DND-41 (cell line): ENCODE data around the gene FOSL1.

Source experiments
- ATAC-seq: fragments of 200-7000 bp; cut with Tn5 transposase; 3 replicates; pipeline ENCODE4 v1.9.1; 2021; ENCODE audit warnings: low read depth; ENCODE audit not compliant: insufficient read depth
- DNase-seq: peaks from one replicate; pipeline ENCODE4 v3.0.0-alpha.2; 2020
- H2AFZ ChIP-seq: 2 replicates; pipeline ENCODE4 v1.6.0; 2012; ENCODE audit warnings: low read depth, low read length
- H3K27ac ChIP-seq: 2 replicates; pipeline ENCODE4 v1.5.1; 2012; ENCODE audit warnings: low read length, inconsistent platforms
- H3K27me3 ChIP-seq: fragments of 200-600 bp; sonication (generic); 2 replicates; pipeline ENCODE4 v1.6.0; 2012; ENCODE audit warnings: low read length, mild to moderate bottlenecking, inconsistent platforms; ENCODE audit not compliant: insufficient read depth, poor library complexity
- H3K36me3 ChIP-seq: 2 replicates; pipeline ENCODE4 v1.5.1; 2012; ENCODE audit warnings: low read length, inconsistent platforms; ENCODE audit not compliant: insufficient read depth
- H3K4me1 ChIP-seq: 2 replicates; pipeline ENCODE4 v1.5.1; 2012; ENCODE audit warnings: mild to moderate bottlenecking, low read length; ENCODE audit not compliant: insufficient read depth
- H3K4me2 ChIP-seq: 2 replicates; pipeline ENCODE4 v1.6.0; 2012; ENCODE audit warnings: mild to moderate bottlenecking, moderate library complexity, low read length, inconsistent platforms; ENCODE audit not compliant: insufficient read depth
- H3K4me3 ChIP-seq, 2 experiments: fragments of 200-600 bp in 1 of 2; shearing (Covaris generic) in 1 of 2; 2 replicates each; pipeline ENCODE4 v1.5.1; 2012 to 2016; ENCODE audit warnings: inconsistent platforms in 2 of 2, low read length in 2 of 2, mild to moderate bottlenecking in 2 of 2, low read depth in 1 of 2, moderate library complexity in 1 of 2
- H3K79me2 ChIP-seq: 2 replicates; pipeline ENCODE4 v1.6.0; 2012; ENCODE audit warnings: low read length, inconsistent platforms; ENCODE audit not compliant: insufficient read depth
- H3K9ac ChIP-seq: 2 replicates; pipeline ENCODE4 v1.6.0; 2012; ENCODE audit warnings: low read depth, mild to moderate bottlenecking, inconsistent platforms, low read length, moderate library complexity
- H3K9me3 ChIP-seq: 2 replicates; pipeline ENCODE4 v1.5.1; 2012; ENCODE audit warnings: low read length, moderate library complexity, mild to moderate bottlenecking, inconsistent platforms; ENCODE audit not compliant: insufficient read depth, severe bottlenecking
- H4K20me1 ChIP-seq: 2 replicates; pipeline ENCODE4 v1.6.0; 2012; ENCODE audit warnings: low read length; ENCODE audit not compliant: insufficient read depth
- CTCF ChIP-seq: IDR thresholded peaks from 2 replicates; pipeline ENCODE4 v1.5.1; 2012; ENCODE audit warnings: borderline replicate concordance, low read length, moderate library complexity, mild to moderate bottlenecking; ENCODE audit not compliant: poor library complexity, severe bottlenecking; ENCODE audit errors: extremely low read depth
- EZH2 ChIP-seq: IDR thresholded peaks from 3 replicates; pipeline ENCODE4 v1.6.1; 2012; ENCODE audit warnings: borderline replicate concordance, low read depth, mild to moderate bottlenecking, moderate library complexity, low read length, inconsistent platforms; ENCODE audit not compliant: severe bottlenecking

FOSL1 gene

GRCh38 chr11:65871811-65872548 is 28.2 kb downstream of the FOSL1 start:
- Histone ChIP-seq H3K4me1 (peaks cover 19% of the 10 kb centered on the region), H3K79me2 (no peaks in the 10 kb centered on the region), H3K4me2 (no peak overlapping the region), H3K36me3 (peaks cover 5% of the 10 kb centered on the region), H2AFZ (no peak overlapping the region), H3K27ac (no peak overlapping the region), H3K9ac (no peak overlapping the region), H4K20me1 (peaks cover 5% of the 10 kb centered on the region; the same call in 1 of the 2 replicates), H3K4me3 (no peak overlapping the region), H3K27me3 (no peaks in the 10 kb centered on the region), H3K9me3 (no peaks in the 10 kb centered on the region)
- no peak for ATAC-seq
- no peak for DNase-seq
- TF ChIP-seq CTCF, result no peak
- TF ChIP-seq EZH2, result no peak

- H3K9ac ChIP-seq, result no peak overlapping the region
- TF ChIP-seq EZH2 (no peak), CTCF (no peak)
- no peak overlapping the region for H3K27ac ChIP-seq
- no peak for DNase-seq
- H3K9me3 ChIP-seq, result no peaks in the 10 kb centered on the region
- H3K36me3 ChIP-seq, result peaks cover 14% of the 10 kb centered on the region
- H4K20me1 ChIP-seq, result peaks cover 5% of the 10 kb centered on the region; the same call in 1 of the 2 replicates
- H3K4me1 ChIP-seq, result peaks cover 19% of the 10 kb centered on the region
- ATAC-seq, result no peak
- H3K4me3 ChIP-seq, result no peak overlapping the region
- H3K4me2 ChIP-seq, result no peak overlapping the region
- no peaks in the 10 kb centered on the region for H3K27me3 ChIP-seq
- no peak overlapping the region for H2AFZ ChIP-seq
- no peaks in the 10 kb centered on the region for H3K79me2 ChIP-seq
These were observed 29.2 kb downstream of the FOSL1 start for GRCh38 chr11:65870706-65871681.

GRCh38 chr11:65870307-65870658 is 29.9 kb downstream of the FOSL1 start:
- H3K4me2 ChIP-seq, result no peak overlapping the region
- H3K9me3 ChIP-seq, result no peaks in the 10 kb centered on the region
- H3K79me2 ChIP-seq, result no peaks in the 10 kb centered on the region
- no peak for ATAC-seq
- no peaks in the 10 kb centered on the region for H3K27me3 ChIP-seq
- peaks cover 21% of the 10 kb centered on the region for H3K36me3 ChIP-seq
- H3K27ac ChIP-seq, result no peak overlapping the region
- TF ChIP-seq CTCF, result no peak
- TF ChIP-seq EZH2, result no peak
- peaks cover 19% of the 10 kb centered on the region for H3K4me1 ChIP-seq
- H3K9ac ChIP-seq, result no peak overlapping the region
- no peak for DNase-seq
- H2AFZ ChIP-seq, result no peak overlapping the region
- H4K20me1 ChIP-seq, result peaks cover 10% of the 10 kb centered on the region
- H3K4me3 ChIP-seq, result no peak overlapping the region
